Measurements from ENCODE around the gene CKLF. TPM values are rescaled to one million over a fixed set of nuclear protein-coding genes. Genes with fewer than 3 reads are reported as not detected.

Gene CKLF
- total RNA-seq, 1 experiment from 2014 or later, result 47.9 TPM

GRCh38 chr16:66548068-66548467 lies 4.3 kb upstream of the CKLF start:
- CTCF ChIA-PET, result no interaction called here

GRCh38 chr16:66548868-66549267 lies 3.5 kb upstream of the CKLF start:
- intact Hi-C loops (cut with micrococcal nuclease; ENCODE audit: unreplicated experiment), result no loop called here
- TF ChIP-seq CTCF (conservative IDR thresholded peaks at IDR 0.05; ENCODE audit: low read depth, low read length) (no peak), EZH2 (IDR thresholded peaks at IDR 0.05; ENCODE audit: borderline replicate concordance, low read depth, low read length, poor library complexity, severe bottlenecking) (no peak)
- peak overlapping the region; percentile 94 for H3K27ac ChIP-seq (ENCODE audit: low read depth, low read length, poor library complexity, severe bottlenecking)
- no peaks in the 10 kb centered on the region for H3K27me3 ChIP-seq (replicated peaks; ENCODE audit: insufficient read depth, low read depth, low read length, poor library complexity)
- DNase-seq (ENCODE audit: low spot score), result no peak
- H3K4me1 ChIP-seq (ENCODE audit: insufficient read depth, low read length, poor library complexity, severe bottlenecking), result peaks cover 19% of the 10 kb centered on the region
- no peaks in the 10 kb centered on the region for H3K9me3 ChIP-seq (ENCODE audit: low read depth, low read length, poor library complexity, severe bottlenecking)
- ChIA-PET POLR2A (ENCODE audit: low non-redundant PET) (no interaction called here), CTCF (interaction anchor here (0.7 kb wide), 1 partner anchor 29 kb away, joined by 4 read pairs; no protein-coding TSS in a partner anchor)
- no peaks in the 10 kb centered on the region for H3K36me3 ChIP-seq (ENCODE audit: insufficient read depth, low read length, poor library complexity, severe bottlenecking)
- H3K4me3 ChIP-seq (ENCODE audit: low read depth, low read length, poor library complexity, severe bottlenecking), result peak overlapping the region; percentile 73
- BruUV-seq (replicated peaks), result no TSS peak

More at GRCh38 chr16:66548068-66548467, 4.3 kb upstream of the CKLF start:
- Histone ChIP-seq H3K9me3 (ENCODE audit: low read depth, low read length, poor library complexity, severe bottlenecking) (no peaks in the 10 kb centered on the region), H3K27me3 (replicated peaks; ENCODE audit: insufficient read depth, low read depth, low read length, poor library complexity) (no peaks in the 10 kb centered on the region), H3K4me3 (ENCODE audit: low read depth, low read length, poor library complexity, severe bottlenecking) (no peak overlapping the region), H3K36me3 (ENCODE audit: insufficient read depth, low read length, poor library complexity, severe bottlenecking) (no peaks in the 10 kb centered on the region), H3K4me1 (ENCODE audit: insufficient read depth, low read length, poor library complexity, severe bottlenecking) (peaks cover 15% of the 10 kb centered on the region), H3K27ac (ENCODE audit: low read depth, low read length, poor library complexity, severe bottlenecking) (no peak overlapping the region)
- DNase-seq (ENCODE audit: low spot score), result no peak
- intact Hi-C loops (cut with micrococcal nuclease; ENCODE audit: unreplicated experiment), result no loop called here
- TF ChIP-seq CTCF (conservative IDR thresholded peaks at IDR 0.05; ENCODE audit: low read depth, low read length) (no peak), EZH2 (IDR thresholded peaks at IDR 0.05; ENCODE audit: borderline replicate concordance, low read depth, low read length, poor library complexity, severe bottlenecking) (no peak)
- POLR2A ChIA-PET (ENCODE audit: low non-redundant PET), result no interaction called here
- BruUV-seq (replicated peaks), result no TSS peak

- TF ChIP-seq EZH2 (IDR thresholded peaks at IDR 0.05; ENCODE audit: borderline replicate concordance, low read depth, low read length, poor library complexity, severe bottlenecking) (no peak), CTCF (conservative IDR thresholded peaks at IDR 0.05; ENCODE audit: low read depth, low read length) (peak; percentile 38; the same call in 1 of the 2 replicates)
- Histone ChIP-seq H3K27me3 (replicated peaks; ENCODE audit: insufficient read depth, low read depth, low read length, poor library complexity) (no peaks in the 10 kb centered on the region), H3K4me3 (ENCODE audit: low read depth, low read length, poor library complexity, severe bottlenecking) (peak within 1 kb of the TSS; percentile 73), H3K4me1 (ENCODE audit: insufficient read depth, low read length, poor library complexity, severe bottlenecking) (peaks cover 19% of the 10 kb centered on the region), H3K27ac (ENCODE audit: low read depth, low read length, poor library complexity, severe bottlenecking) (peak within 1 kb of the TSS; percentile 94), H3K36me3 (ENCODE audit: insufficient read depth, low read length, poor library complexity, severe bottlenecking) (no peaks in the 10 kb centered on the region), H3K9me3 (ENCODE audit: low read depth, low read length, poor library complexity, severe bottlenecking) (no peaks in the 10 kb centered on the region)
- ChIA-PET CTCF (interaction anchor here (0.7 kb wide), 1 partner anchor 28 kb away, joined by 4 read pairs; no protein-coding TSS in a partner anchor), POLR2A (ENCODE audit: low non-redundant PET) (no interaction called here)
- DNase-seq (ENCODE audit: low spot score), result peak; percentile 75
- intact Hi-C loops (cut with micrococcal nuclease; ENCODE audit: unreplicated experiment), result no loop called here
- BruUV-seq (replicated peaks), result TSS peak; percentile 39
Measured at GRCh38 chr16:66549284-66550131, 2.9 kb upstream of the CKLF start, which contains the start of gene TK2. Gene TK2 (minus strand): TSS chr16:66550122. CDS start chr16:66550061, 61 bp downstream.

All from A673 (cell line).